Suprapubic skin (tissue), 4 donors: ENCODE results near the gene NDUFV1.

ENCODE experiments used
- POLR2A ChIP-seq, 2 donors: fragments of 450-650 bp; IDR thresholded peaks; one replicate each; pipeline ENCODE4 v1.6.1; 2017; ENCODE audit warnings: antibody characterized with exemption in 2 of 2, mild to moderate bottlenecking in 2 of 2, moderate library complexity in 2 of 2
- POLR2AphosphoS5 ChIP-seq, 3 donors: sonication (generic); formaldehyde crosslinking; IDR thresholded peaks; one replicate each; pipeline ENCODE4 v1.6.1; 2017; ENCODE audit warnings: antibody characterized with exemption in 3 of 3
- TF ChIP-seq, protein P1 (sequence below), 2 donors: fragments of 200-600 bp in 1 of 2; fragments of 450-650 bp in 1 of 2; sonication (generic) in 1 of 2; IDR thresholded peaks; one replicate each; pipeline ENCODE4 v1.5.1; 2016 to 2019; ENCODE audit warnings: antibody characterized with exemption in 2 of 2, mild to moderate bottlenecking in 1 of 2, moderate library complexity in 1 of 2

DNA sequence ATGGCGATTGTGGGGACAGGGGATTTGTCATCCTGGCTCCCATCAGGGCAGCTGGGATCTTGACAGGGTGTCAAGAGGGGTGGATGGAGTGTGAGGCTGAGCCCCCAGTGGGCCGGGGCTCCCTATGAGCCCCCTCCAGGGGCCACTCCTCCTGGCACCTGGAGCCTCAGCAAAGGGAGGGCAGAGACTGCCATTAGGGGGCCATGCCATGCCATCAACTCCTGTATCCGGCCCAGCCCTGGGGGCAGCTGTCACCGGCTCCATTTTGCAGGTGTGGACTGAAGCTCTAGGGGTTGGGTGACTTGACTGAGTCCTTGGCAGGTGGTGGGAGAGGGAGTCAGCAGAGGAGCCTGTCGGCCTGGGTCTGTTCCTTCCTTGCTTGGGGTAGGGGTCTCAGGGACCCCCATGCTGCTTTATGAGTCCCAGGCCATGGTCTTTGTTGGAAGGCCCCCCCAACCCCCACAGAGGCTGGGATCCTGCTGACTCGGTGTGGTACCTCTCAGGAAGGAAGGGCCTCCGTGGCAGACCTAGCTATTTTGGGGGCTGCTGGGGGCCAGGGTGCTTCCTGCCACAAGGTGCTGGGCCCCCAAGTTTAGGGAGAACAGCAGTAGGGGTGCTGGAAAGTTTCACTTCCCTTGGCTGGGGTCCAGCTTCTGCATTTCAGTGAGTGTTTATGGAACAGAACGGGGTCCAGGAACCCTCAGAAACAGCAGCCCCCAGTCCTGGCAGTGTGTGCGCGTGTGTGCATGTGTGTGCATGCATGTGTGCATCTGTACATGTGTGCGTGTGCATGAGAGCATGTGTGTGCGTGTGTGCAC is 42.3 kb downstream of the NDUFV1 start:
- TF ChIP-seq POLR2A (IDR thresholded peaks at IDR 0.05) (no peak), POLR2AphosphoS5 (IDR thresholded peaks at IDR 0.05) (no peak)
- TF ChIP-seq, protein P1, sequence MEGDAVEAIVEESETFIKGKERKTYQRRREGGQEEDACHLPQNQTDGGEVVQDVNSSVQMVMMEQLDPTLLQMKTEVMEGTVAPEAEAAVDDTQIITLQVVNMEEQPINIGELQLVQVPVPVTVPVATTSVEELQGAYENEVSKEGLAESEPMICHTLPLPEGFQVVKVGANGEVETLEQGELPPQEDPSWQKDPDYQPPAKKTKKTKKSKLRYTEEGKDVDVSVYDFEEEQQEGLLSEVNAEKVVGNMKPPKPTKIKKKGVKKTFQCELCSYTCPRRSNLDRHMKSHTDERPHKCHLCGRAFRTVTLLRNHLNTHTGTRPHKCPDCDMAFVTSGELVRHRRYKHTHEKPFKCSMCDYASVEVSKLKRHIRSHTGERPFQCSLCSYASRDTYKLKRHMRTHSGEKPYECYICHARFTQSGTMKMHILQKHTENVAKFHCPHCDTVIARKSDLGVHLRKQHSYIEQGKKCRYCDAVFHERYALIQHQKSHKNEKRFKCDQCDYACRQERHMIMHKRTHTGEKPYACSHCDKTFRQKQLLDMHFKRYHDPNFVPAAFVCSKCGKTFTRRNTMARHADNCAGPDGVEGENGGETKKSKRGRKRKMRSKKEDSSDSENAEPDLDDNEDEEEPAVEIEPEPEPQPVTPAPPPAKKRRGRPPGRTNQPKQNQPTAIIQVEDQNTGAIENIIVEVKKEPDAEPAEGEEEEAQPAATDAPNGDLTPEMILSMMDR (IDR thresholded peaks at IDR 0.05) = no peak
